MCF 10A (cell line): ENCODE results near the gene TRPV5. TPM values are rescaled to one million over a fixed set of nuclear protein-coding genes. Genes with fewer than 3 reads are reported as not detected.

Experiments used
- BruUV-seq: library from RNA; stranded (reverse); fragments of 400-500 nt; replicated peaks from 2 replicates; lab custom pipeline; 2021; lab: Mats Ljungman, UMichigan
- CTCF ChIA-PET: fragments of 300-600 bp; sonication (Branson Sonifier 250); formaldehyde crosslinking; extraction: SDS; loops from one replicate; lab custom pipeline; 2021; ENCODE audit warnings: antibody characterized with exemption, inconsistent platforms; lab: Yijun Ruan, JAX
- POLR2A ChIA-PET: fragments of 300-600, 350-650 bp; sonication (Branson Sonifier 250); formaldehyde crosslinking; extraction: SDS; loops from one replicate; lab custom pipeline; 2020; ENCODE audit warnings: antibody characterized with exemption, inconsistent platforms; lab: Yijun Ruan, JAX
- DNase-seq: peaks from one replicate; pipeline ENCODE4 v3.0.0-alpha.2; 2018; ENCODE audit not compliant: unreplicated experiment
- H3K27ac Mint-ChIP-seq: one replicate; pipeline ENCODE4 v1.8.0; 2022; ENCODE audit warnings: mild to moderate bottlenecking, low read depth, mixed read lengths; ENCODE audit not compliant: unreplicated experiment
- H3K27me3 Mint-ChIP-seq: one replicate; pipeline ENCODE4 v1.8.0; 2022; ENCODE audit warnings: mixed read lengths; ENCODE audit not compliant: insufficient read depth, unreplicated experiment
- H3K36me3 Mint-ChIP-seq: one replicate; pipeline ENCODE4 v1.8.0; 2022; ENCODE audit warnings: mild to moderate bottlenecking, moderate library complexity, mixed read lengths; ENCODE audit not compliant: insufficient read depth, unreplicated experiment
- H3K4me1 Mint-ChIP-seq: one replicate; pipeline ENCODE4 v1.8.0; 2022; ENCODE audit warnings: mixed read lengths; ENCODE audit not compliant: insufficient read depth, unreplicated experiment
- H3K4me3 Mint-ChIP-seq: one replicate; pipeline ENCODE4 v1.8.0; 2022; ENCODE audit warnings: mild to moderate bottlenecking, moderate library complexity, mixed read lengths; ENCODE audit not compliant: unreplicated experiment
- H3K9me3 Mint-ChIP-seq: one replicate; pipeline ENCODE4 v1.8.0; 2022; ENCODE audit warnings: mixed read lengths; ENCODE audit not compliant: unreplicated experiment
- intact Hi-C: fragments of 100-400 bp; cut with micrococcal nuclease; formaldehyde crosslinking; loops from 2 replicates; pipeline ENCODE4 v1.14.1; 2022
- total RNA-seq: library from RNA; stranded (reverse); gene quantifications from 2 replicates; pipeline ENCODE4 v1.2.3, GENCODE V29; 2022
- TF ChIP-seq, protein P1 (sequence below): fragments of 200-600 bp; IDR thresholded peaks from one replicate; pipeline ENCODE4 v1.8.0; 2022; ENCODE audit warnings: antibody characterized with exemption, mild to moderate bottlenecking; ENCODE audit not compliant: unreplicated experiment

Gene TRPV5
- total RNA-seq, 1 experiment from 2014 or later = not detected

DNA sequence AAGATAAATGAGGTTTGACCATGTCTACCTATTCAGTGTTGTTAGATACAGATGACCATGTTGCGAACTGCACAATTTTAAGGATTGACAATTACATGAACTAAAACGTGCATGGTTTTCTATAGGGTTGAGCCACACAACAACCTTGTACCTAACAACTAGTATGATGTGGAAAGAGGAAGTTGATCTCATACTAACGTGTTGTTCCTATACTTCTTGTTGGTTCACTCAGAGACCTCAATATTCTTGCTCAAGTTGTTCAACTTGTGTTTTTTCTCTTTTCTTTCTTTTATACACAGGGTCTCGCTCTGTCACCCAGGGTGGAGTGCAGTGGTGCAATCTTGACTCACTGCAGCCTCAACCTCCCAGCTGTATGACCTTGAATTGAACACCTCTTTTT, 34.7 kb upstream of the TRPV5 start:
- BruUV-seq = no TSS peak
- Mint-ChIP-seq H3K27ac (no peak overlapping the region), H3K9me3 (peaks cover 6% of the 10 kb centered on the region), H3K4me3 (no peak overlapping the region), H3K36me3 (no peaks in the 10 kb centered on the region), H3K27me3 (peaks cover 23% of the 10 kb centered on the region), H3K4me1 (no peaks in the 10 kb centered on the region)
- no peak for DNase-seq
- ChIA-PET POLR2A (no interaction called here), CTCF (interaction anchor here (2.6 kb wide), 1 partner anchor 88 kb away, joined by 9 read pairs; no protein-coding TSS in a partner anchor)
- intact Hi-C loops = no loop called here
- TF ChIP-seq, protein P1, sequence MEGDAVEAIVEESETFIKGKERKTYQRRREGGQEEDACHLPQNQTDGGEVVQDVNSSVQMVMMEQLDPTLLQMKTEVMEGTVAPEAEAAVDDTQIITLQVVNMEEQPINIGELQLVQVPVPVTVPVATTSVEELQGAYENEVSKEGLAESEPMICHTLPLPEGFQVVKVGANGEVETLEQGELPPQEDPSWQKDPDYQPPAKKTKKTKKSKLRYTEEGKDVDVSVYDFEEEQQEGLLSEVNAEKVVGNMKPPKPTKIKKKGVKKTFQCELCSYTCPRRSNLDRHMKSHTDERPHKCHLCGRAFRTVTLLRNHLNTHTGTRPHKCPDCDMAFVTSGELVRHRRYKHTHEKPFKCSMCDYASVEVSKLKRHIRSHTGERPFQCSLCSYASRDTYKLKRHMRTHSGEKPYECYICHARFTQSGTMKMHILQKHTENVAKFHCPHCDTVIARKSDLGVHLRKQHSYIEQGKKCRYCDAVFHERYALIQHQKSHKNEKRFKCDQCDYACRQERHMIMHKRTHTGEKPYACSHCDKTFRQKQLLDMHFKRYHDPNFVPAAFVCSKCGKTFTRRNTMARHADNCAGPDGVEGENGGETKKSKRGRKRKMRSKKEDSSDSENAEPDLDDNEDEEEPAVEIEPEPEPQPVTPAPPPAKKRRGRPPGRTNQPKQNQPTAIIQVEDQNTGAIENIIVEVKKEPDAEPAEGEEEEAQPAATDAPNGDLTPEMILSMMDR = no peak

DNA sequence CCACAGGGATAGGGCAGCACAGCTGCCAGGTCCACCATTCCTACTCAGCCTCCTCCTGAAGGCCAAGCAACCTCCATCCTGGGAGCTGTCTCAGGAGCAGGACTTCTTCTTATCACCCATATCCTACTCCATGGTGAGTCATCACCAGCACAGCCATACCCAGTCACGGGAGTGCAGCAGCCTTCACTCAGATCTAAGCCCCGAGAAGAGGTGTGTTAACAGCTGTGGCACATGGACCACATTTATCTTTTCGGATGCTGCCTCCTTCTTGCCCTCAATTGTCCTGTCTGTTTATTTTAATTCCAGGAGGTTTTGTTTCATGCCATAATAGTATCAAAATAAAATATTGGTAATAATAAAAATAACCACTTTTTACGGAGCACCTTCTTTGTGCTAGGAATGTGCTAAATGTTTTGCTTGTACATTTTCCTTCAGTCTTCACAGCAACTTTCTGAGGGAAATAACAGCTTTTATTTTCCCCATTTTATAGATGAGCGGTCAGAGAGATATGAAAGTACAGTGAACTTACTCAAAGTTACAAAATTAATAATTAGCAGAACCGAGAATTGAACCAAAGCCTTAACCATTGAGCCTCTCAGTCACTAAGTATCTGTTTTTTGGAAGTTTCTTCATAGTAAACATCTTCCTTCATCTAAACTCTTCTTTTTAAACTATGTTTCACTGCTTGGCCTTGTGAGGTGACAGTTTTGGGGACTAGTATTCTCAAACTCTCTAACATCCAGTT, 31.1 kb upstream of the TRPV5 start:
- no TSS peak for BruUV-seq
- TF ChIP-seq, protein P1 = no peak
- no peak overlapping the region for H3K4me3 Mint-ChIP-seq
- POLR2A ChIA-PET = interaction anchor here (1.2 kb wide), 1 partner anchor 12 kb away, joined by 4 read pairs; no protein-coding TSS in a partner anchor
- H3K27ac Mint-ChIP-seq = no peak overlapping the region
- peak; percentile 9 for DNase-seq
- CTCF ChIA-PET = interaction anchor here (0.5 to 3.7 kb wide), 7 partner anchors 11 to 98 kb away, joined by 3 to 17 read pairs (median 4); no protein-coding TSS in a partner anchor
- intact Hi-C loops = no loop called here
- no peaks in the 10 kb centered on the region for H3K9me3 Mint-ChIP-seq
- no peaks in the 10 kb centered on the region for H3K36me3 Mint-ChIP-seq
- H3K27me3 Mint-ChIP-seq = peaks cover 45% of the 10 kb centered on the region
- H3K4me1 Mint-ChIP-seq = no peaks in the 10 kb centered on the region

DNA sequence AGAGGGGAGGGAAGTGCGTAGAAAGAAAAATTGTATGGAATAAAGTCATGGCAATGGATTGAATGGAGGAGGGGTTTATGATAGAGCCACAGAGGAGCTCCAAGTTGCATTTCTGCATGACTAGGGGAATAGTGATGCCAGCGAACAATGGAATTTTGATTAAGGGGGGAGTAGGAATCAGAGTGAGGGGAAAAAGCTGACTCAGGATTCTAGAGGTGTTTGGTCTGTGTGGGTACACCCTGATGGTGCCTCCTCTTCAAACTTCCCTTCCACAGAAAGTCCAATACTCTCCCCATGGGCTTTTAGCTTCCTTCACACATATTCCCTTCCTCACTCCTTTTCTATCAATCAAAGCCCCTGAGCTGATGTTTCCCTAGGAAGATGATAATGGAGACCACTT, 30.4 kb upstream of the TRPV5 start:
- intact Hi-C loops = no loop called here
- POLR2A ChIA-PET = no interaction called here
- Mint-ChIP-seq H3K4me3 (no peak overlapping the region), H3K9me3 (no peaks in the 10 kb centered on the region), H3K4me1 (no peaks in the 10 kb centered on the region), H3K27ac (no peak overlapping the region), H3K36me3 (no peaks in the 10 kb centered on the region), H3K27me3 (peaks cover 52% of the 10 kb centered on the region)
- CTCF ChIA-PET = interaction anchor here (0.5 to 3.7 kb wide), 5 partner anchors 12 to 82 kb away, joined by 3 to 17 read pairs (median 4); no protein-coding TSS in a partner anchor
- no TSS peak for BruUV-seq
- TF ChIP-seq, protein P1 = no peak
- DNase-seq = no peak

DNA sequence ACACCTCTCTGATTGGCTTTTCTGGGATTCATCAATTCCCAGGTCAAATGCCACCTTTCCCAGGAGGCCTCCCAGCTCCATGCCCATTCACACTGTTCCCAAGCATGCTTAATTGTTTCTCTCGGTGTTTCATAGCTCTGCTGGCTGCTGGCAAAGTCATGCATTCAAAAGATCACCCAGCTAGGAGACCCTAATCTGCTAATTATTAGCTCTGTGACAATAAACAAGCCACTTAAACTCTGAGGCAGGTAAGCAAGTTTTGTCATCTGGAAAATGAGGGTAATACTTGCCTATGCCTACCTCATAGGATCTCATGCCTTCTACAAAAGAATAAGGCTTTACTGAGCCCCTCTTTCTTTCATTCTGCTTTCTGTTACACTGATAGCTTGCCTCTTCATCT, 29.4 kb upstream of the TRPV5 start:
- POLR2A ChIA-PET = interaction anchor here (0.6 kb wide), 1 partner anchor 1602 kb away, joined by 3 read pairs; no protein-coding TSS in a partner anchor
- TF ChIP-seq, protein P1 = no peak
- H3K27ac Mint-ChIP-seq = no peak overlapping the region
- intact Hi-C loops = no loop called here
- DNase-seq = no peak
- no peaks in the 10 kb centered on the region for H3K4me1 Mint-ChIP-seq
- CTCF ChIA-PET = interaction anchor here (0.8 to 1.1 kb wide), 2 partner anchors 40 to 253 kb away, joined by 3 read pairs; no protein-coding TSS in a partner anchor
- no peaks in the 10 kb centered on the region for H3K9me3 Mint-ChIP-seq
- peaks cover 55% of the 10 kb centered on the region for H3K27me3 Mint-ChIP-seq
- BruUV-seq = no TSS peak
- H3K4me3 Mint-ChIP-seq = no peak overlapping the region
- H3K36me3 Mint-ChIP-seq = no peaks in the 10 kb centered on the region
